MM.1S (cell line): ENCODE results near the gene ANKRD13A.

Source experiments
- DNase-seq: peaks from one replicate; pipeline ENCODE4 v3.0.0-alpha.2; 2015
- H2AFZ ChIP-seq: fragments of 300-600 bp; sonication (generic); 2 replicates; pipeline ENCODE4 v1.6.0; 2016; ENCODE audit warnings: antibody characterized with exemption, low read length
- H3F3A ChIP-seq: fragments of 300-600 bp; sonication (generic); 2 replicates; pipeline ENCODE4 v1.6.1; 2016; ENCODE audit warnings: mild to moderate bottlenecking, antibody characterized with exemption, low read length, moderate library complexity, mixed read lengths; ENCODE audit not compliant: insufficient read depth
- H3K27ac ChIP-seq: fragments of 300-600 bp; sonication (generic); 2 replicates; pipeline ENCODE4 v1.5.1; 2016; ENCODE audit warnings: mild to moderate bottlenecking, low read length
- H3K27me3 ChIP-seq: fragments of 300-600 bp; sonication (generic); replicated peaks from 2 replicates; pipeline ENCODE4 v1.6.0; 2016; ENCODE audit warnings: low read length; ENCODE audit not compliant: insufficient read depth
- H3K36me3 ChIP-seq: fragments of 300-600 bp; sonication (generic); replicated peaks from 2 replicates; pipeline ENCODE4 v1.6.1; 2016; ENCODE audit warnings: mild to moderate bottlenecking, low read length, mixed read lengths; ENCODE audit not compliant: insufficient read depth
- H3K4me1 ChIP-seq: fragments of 300-600 bp; sonication (generic); 2 replicates; pipeline ENCODE4 v1.6.1; 2016; ENCODE audit warnings: low read length, mixed read lengths
- H3K4me2 ChIP-seq: fragments of 300-600 bp; sonication (generic); 2 replicates; pipeline ENCODE4 v1.6.0; 2016; ENCODE audit warnings: low read depth, low read length
- H3K4me3 ChIP-seq: fragments of 300-600 bp; sonication (generic); 2 replicates; pipeline ENCODE4 v1.5.1; 2016; ENCODE audit warnings: low read length, mixed read lengths
- H3K79me2 ChIP-seq: fragments of 300-600 bp; sonication (generic); 2 replicates; pipeline ENCODE4 v1.6.1; 2016; ENCODE audit warnings: mixed run types, low read length, mixed read lengths
- H3K9ac ChIP-seq: fragments of 300-600 bp; sonication (generic); 2 replicates; pipeline ENCODE4 v1.6.1; 2016; ENCODE audit warnings: low read length, mixed read lengths
- H3K9me2 ChIP-seq: fragments of 300-600 bp; sonication (generic); replicated peaks from 2 replicates; pipeline ENCODE4 v1.6.1; 2016; ENCODE audit warnings: mild to moderate bottlenecking, low read length, mixed read lengths; ENCODE audit not compliant: insufficient read depth
- H3K9me3 ChIP-seq: fragments of 300-600 bp; sonication (generic); replicated peaks from 2 replicates; pipeline ENCODE4 v1.6.1; 2016; ENCODE audit warnings: mild to moderate bottlenecking, low read length, mixed read lengths; ENCODE audit not compliant: insufficient read depth
- H4K20me1 ChIP-seq: fragments of 300-600 bp; sonication (generic); 2 replicates; pipeline ENCODE4 v1.6.1; 2016; ENCODE audit warnings: mild to moderate bottlenecking, low read length, moderate library complexity, mixed read lengths; ENCODE audit not compliant: insufficient read depth
- EZH2 ChIP-seq: fragments of 300-600 bp; sonication (generic); optimal IDR thresholded peaks from 2 replicates; pipeline ENCODE3; 2017; ENCODE audit warnings: low read depth, mild to moderate bottlenecking, antibody characterized with exemption, low read length, mixed read lengths
- EZH2phosphoT487 ChIP-seq: fragments of 300-600 bp; sonication (generic); IDR thresholded peaks from 2 replicates; pipeline ENCODE4 v1.6.1; 2018; ENCODE audit warnings: antibody characterized with exemption, low read length
- TF ChIP-seq, protein P1 (sequence below): fragments of 300-600 bp; sonication (generic); IDR thresholded peaks from 2 replicates; pipeline ENCODE4 v1.5.1; 2016; ENCODE audit warnings: antibody characterized with exemption, low read length, mixed read lengths

The ANKRD13A gene

DNA sequence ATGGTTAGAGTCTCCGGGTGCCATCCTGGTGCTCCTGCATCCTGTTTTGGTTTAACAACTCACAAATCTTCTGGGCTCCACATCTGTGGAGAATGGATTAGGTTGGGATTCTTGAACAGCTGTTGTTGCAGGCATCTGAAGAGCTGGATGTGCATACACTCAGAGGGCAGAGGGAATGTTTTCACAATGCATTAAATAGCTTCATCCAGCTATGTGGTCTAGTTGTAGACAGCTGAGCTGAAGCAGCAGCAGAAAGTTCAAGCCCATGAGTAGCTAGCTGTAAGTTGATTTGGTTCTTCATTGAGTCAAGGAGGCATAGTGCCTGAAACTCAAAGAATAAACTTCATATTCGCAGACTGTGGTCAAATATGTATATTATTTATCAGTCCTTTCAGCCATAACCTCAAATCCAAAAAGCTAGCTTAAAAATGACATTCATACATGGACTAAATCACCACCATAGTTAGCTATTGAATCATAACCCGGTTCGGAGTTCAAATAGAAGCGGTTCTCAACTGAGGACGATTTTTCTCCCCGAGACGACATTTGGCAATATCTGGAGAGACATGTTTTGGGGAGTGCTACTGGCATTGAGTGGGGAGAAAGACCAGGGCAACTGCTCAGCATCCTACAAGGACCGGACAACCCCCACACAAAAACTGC is 858 bp upstream of the ANKRD13A start:
- no peaks in the 10 kb centered on the region for H3K36me3 ChIP-seq
- no peak overlapping the region for H3K27ac ChIP-seq
- H3K79me2 ChIP-seq = peaks cover 54% of the 10 kb centered on the region
- H3K4me2 ChIP-seq = peak overlapping the region; percentile 59
- H3F3A ChIP-seq = peaks cover 16% of the 10 kb centered on the region; the same call in 1 of the 2 replicates
- no peaks in the 10 kb centered on the region for H4K20me1 ChIP-seq
- H3K9me2 ChIP-seq = no peaks in the 10 kb centered on the region
- no peak for TF ChIP-seq EZH2
- TF ChIP-seq EZH2phosphoT487 = no peak
- TF ChIP-seq, protein P1, sequence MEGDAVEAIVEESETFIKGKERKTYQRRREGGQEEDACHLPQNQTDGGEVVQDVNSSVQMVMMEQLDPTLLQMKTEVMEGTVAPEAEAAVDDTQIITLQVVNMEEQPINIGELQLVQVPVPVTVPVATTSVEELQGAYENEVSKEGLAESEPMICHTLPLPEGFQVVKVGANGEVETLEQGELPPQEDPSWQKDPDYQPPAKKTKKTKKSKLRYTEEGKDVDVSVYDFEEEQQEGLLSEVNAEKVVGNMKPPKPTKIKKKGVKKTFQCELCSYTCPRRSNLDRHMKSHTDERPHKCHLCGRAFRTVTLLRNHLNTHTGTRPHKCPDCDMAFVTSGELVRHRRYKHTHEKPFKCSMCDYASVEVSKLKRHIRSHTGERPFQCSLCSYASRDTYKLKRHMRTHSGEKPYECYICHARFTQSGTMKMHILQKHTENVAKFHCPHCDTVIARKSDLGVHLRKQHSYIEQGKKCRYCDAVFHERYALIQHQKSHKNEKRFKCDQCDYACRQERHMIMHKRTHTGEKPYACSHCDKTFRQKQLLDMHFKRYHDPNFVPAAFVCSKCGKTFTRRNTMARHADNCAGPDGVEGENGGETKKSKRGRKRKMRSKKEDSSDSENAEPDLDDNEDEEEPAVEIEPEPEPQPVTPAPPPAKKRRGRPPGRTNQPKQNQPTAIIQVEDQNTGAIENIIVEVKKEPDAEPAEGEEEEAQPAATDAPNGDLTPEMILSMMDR = no peak
- 0 out of 2 replicates have a peak, but pooled peaks cover 5% of the 10 kb centered on the region for H3K4me1 ChIP-seq
- H3K4me3 ChIP-seq = peak overlapping the region; percentile 83
- H3K9me3 ChIP-seq = no peaks in the 10 kb centered on the region
- peak overlapping the region; percentile 85; the same call in 1 of the 2 replicates for H3K9ac ChIP-seq
- H2AFZ ChIP-seq = peak overlapping the region; percentile 69
- no peaks in the 10 kb centered on the region for H3K27me3 ChIP-seq
- no peak for DNase-seq

DNA sequence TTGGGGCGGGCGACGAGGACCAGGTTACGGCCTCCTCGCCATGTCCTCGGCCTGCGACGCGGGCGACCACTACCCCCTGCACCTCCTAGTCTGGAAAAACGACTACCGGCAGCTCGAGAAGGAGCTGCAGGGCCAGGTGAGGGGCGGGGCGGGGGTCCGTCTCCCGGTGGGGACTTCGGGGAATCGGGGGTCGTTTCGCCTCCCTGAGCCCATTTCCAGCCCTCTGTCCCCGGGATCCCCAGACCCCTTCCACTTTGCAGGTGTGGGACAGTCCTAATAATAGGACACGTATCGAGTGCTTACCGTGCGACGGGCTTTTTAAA is 380 bp downstream of the ANKRD13A start:
- Histone ChIP-seq H3K9ac (peak overlapping the region; percentile 60; the same call in 1 of the 2 replicates), H3K27me3 (no peaks in the 10 kb centered on the region), H4K20me1 (no peaks in the 10 kb centered on the region), H3K36me3 (no peaks in the 10 kb centered on the region), H3K27ac (no peak overlapping the region), H3K79me2 (peaks cover 44% of the 10 kb centered on the region), H3F3A (peaks cover 14% of the 10 kb centered on the region; the same call in 1 of the 2 replicates), H3K9me3 (no peaks in the 10 kb centered on the region), H3K4me1 (0 out of 2 replicates have a peak, but pooled peaks cover 1% of the 10 kb centered on the region), H2AFZ (0 out of 2 replicates have a peak overlapping the region, but pooled peaks have one; percentile 8), H3K4me2 (peak overlapping the region; percentile 53), H3K4me3 (peak overlapping the region; percentile 83), H3K9me2 (no peaks in the 10 kb centered on the region)
- no peak for DNase-seq
- TF ChIP-seq, protein P1 = no peak
- TF ChIP-seq EZH2 = no peak
- no peak for TF ChIP-seq EZH2phosphoT487

DNA sequence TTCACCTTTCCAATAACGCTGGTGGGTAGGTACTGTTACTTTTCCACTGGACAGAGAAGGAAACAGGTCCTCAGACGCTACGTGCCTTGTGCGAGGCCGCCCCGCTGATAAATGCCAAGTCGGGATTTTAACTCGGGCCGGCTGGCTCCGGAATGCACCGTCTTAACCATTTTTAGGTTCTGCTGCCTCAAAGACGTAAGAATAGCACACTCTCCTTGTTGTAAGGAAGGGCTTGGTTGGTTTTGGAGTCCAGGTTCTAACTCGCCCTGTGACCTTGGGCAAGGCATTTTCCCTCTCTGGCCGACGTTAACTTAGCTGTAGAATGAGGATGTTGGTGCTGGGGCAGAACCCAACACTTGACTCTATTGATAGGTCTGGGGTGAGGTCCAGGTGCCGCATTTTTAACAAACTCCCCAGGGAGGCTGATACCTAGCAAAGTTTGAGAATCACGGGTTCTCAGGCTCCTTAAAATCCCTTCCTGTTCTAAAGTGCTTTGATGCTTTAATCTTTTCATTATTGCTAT is 814 bp downstream of the ANKRD13A start:
- Histone ChIP-seq H3K4me2 (peak overlapping the region; percentile 53), H3K9me3 (no peaks in the 10 kb centered on the region), H3K27ac (no peak overlapping the region), H3K4me3 (peak overlapping the region; percentile 83), H3K36me3 (no peaks in the 10 kb centered on the region), H4K20me1 (no peaks in the 10 kb centered on the region), H3K4me1 (0 out of 2 replicates have a peak, but pooled peaks cover 3% of the 10 kb centered on the region), H3K9me2 (no peaks in the 10 kb centered on the region), H3K79me2 (peaks cover 39% of the 10 kb centered on the region), H3F3A (peaks cover 14% of the 10 kb centered on the region; the same call in 1 of the 2 replicates), H3K27me3 (no peaks in the 10 kb centered on the region), H3K9ac (peak overlapping the region; percentile 60; the same call in 1 of the 2 replicates), H2AFZ (0 out of 2 replicates have a peak overlapping the region, but pooled peaks have one; percentile 8)
- TF ChIP-seq EZH2phosphoT487 (no peak), EZH2 (no peak)
- TF ChIP-seq, protein P1 = no peak
- DNase-seq = no peak
